ENCODE data around the gene ACY1.

GRCh38 chr3:51945926-51946705 is 37.2 kb upstream of the ACY1 start:
- TF ChIP-seq CTCF (optimal IDR thresholded peaks at IDR 0.05 in 1 of 3, IDR thresholded peaks at IDR 0.05 in 1 of 3, conservative IDR thresholded peaks at IDR 0.05 in 1 of 3; ENCODE audit: extremely low read depth in 1 of 3, insufficient read depth in 2 of 3, low read length in 3 of 3) (no peak), EZH2 (IDR thresholded peaks at IDR 0.05; ENCODE audit: low read length) (no peak)
